Measurements from ENCODE around the gene GALE. TPM values are rescaled to one million over a fixed set of nuclear protein-coding genes. Genes with fewer than 3 reads are reported as not detected.

Gene GALE
- total RNA-seq, 1 donor, result 12.4 TPM

DNA sequence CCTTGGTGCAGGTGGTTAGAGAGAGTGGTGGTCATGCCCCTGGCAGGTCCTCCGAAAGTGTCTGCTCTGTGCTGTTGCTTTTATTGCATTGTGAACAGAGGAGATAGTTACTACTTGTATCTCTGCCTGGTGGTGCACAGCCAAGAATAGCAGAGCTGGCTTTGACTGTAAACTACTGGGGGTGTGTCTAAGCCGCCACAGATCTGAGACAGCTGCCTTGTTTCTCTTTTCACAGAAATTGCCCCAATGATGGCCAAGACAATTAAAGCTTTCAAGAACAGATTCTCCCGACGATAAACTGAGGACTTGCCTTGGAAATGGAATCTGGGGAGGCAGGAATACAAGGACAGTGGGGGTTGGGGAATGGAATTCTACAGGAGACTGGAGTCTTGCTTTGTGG lies 41.3 kb downstream of the GALE start:
- no peak for DNase-seq (ENCODE audit: low read depth in 2 of 3, low spot score in 2 of 3)

- DNase-seq (ENCODE audit: low read depth in 2 of 3, low spot score in 2 of 3), result no peak
Measured at GRCh38 chr1:23757812-23758211, 42.7 kb downstream of the GALE start.

DNA sequence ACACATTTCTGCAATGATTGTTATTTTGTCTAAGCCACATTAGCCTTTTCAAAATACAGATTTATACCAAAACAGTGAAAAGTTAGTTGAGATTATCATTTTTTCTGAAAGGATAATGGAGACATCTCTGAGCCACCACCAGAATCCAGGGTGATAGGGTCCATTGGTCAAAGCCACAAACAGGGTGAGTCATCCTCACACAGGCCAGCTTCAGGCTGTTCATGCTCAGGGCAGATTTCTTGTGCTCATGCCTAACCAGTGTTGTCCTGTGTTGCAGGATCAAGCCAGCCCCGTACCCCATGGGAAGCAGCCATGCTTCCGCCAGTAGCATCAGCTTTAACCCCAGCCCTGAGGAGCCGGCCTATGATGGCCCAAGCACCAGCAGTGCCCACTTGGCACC lies 43.9 kb downstream of the GALE start:
- no peak for DNase-seq (ENCODE audit: low read depth in 2 of 3, low spot score in 2 of 3)

DNA sequence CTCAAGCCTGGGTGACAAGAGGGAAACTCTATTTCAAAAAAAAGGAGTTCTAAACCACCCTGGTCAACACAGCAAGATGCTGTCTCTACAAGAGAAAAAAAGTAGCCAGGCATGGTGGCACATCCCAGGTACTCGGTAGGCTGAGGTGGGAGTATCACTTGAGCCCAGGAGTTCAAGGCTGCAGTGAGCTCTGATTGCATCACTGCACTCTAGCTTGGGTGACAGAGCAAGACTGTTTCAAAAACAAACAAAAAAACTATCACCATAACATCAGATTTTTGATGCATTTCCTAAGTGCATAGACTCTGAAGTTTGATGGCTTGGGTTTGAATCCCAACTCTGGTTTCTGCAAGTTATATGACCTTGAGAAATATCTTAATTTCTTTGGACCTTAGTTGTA lies 47.6 kb downstream of the GALE start:
- no peak for DNase-seq (ENCODE audit: low read depth in 2 of 3, low spot score in 2 of 3)

DNA sequence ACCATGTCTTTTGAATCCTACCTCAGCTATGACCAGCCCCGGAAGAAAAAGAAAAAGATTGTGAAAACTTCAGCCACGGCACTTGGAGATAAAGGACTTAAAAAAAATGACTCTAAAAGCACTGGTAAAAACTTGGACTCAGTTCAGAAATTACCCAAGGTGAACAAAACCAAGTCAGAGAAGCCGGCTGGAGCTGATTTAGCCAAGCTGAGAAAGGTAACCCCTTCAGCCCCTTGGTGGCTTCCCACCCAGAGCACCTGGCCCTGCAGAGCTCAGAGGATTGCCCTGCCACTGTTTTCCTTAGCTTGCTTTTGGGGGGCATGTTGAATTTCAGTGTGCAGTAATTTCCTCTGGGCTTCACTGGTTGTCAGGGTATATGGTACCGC lies 48.7 kb downstream of the GALE start:
- DNase-seq (ENCODE audit: low read depth in 2 of 3, low spot score in 2 of 3), result no peak

DNA sequence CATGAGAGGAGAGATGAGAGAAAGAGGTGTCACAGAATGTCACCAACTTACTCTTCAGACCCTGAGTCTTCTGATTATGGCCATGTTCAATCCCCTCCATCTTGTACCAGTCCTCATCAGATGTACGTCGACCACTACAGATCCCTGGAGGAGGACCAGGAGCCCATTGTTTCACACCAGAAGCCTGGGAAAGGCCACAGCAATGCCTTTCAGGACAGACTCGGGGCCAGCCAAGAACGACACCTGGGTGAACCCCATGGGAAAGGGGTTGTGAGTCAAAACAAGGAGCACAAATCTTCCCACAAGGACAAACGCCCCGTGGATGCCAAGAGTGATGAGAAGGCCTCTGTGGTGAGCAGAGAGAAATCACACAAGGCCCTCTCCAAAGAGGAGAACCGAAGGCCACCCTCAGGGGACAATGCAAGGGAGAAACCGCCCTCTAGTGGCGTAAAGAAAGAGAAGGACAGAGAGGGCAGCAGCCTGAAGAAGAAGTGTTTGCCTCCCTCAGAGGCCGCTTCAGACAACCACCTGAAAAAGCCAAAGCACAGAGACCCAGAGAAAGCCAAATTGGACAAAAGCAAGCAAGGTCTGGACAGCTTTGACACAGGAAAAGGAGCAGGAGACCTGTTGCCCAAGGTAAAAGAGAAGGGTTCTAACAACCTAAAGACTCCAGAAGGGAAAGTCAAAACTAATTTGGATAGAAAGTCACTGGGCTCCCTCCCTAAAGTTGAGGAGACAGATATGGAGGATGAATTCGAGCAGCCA lies 49.3 kb downstream of the GALE start:
- peak in 2 of 3 donors; percentile 51 to 73 for DNase-seq (ENCODE audit: low read depth in 2 of 3, low spot score in 2 of 3)

DNA sequence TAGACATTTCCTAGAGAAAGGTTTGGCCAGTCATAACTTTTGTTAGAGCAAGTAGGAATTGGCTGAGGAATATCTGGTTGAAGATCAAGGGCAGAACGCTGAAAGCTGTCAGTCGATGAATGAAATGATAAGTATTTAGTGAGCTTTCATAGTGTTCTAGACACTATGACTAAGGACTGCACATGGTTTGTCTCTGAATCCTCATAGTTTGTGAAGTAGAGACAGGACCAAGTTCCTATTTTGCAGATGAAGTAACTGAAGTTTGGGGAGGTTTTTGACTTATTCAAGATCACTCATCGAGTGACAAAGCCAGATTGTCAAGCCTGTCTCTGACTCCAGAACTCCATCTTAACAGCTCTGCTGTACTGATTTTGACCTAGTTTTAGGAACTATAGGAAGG lies 52.5 kb downstream of the GALE start:
- no peak for DNase-seq (ENCODE audit: low read depth in 2 of 3, low spot score in 2 of 3)

Other genes starting within 250 kb of the GALE start
- 186 TPM for gene ID3, start 241.3 kb downstream of the GALE start, total RNA-seq
- gene RPL11, start 108.9 kb downstream of the GALE start, total RNA-seq, result 846 TPM
- gene ELOA, start 57.3 kb downstream of the GALE start, total RNA-seq, result 11.0 TPM
- gene PITHD1, start 22.3 kb downstream of the GALE start, total RNA-seq, result 34.5 TPM
- gene LYPLA2, start 9.6 kb downstream of the GALE start, total RNA-seq, result 75.9 TPM
- gene HMGCL, start 24.7 kb upstream of the GALE start, total RNA-seq, result 31.8 TPM
- gene FUCA1, start 67.5 kb upstream of the GALE start, total RNA-seq, result 18.9 TPM
- 1.3 TPM for gene CNR2, start 112.6 kb upstream of the GALE start, total RNA-seq
- gene PNRC2, start 159.1 kb upstream of the GALE start, total RNA-seq, result 121 TPM
- gene SRSF10, start 179.6 kb upstream of the GALE start, total RNA-seq, result 113 TPM

Measured in hematopoietic multipotent progenitor cell (in vitro differentiated cells).